Activated CD8-positive, alpha-beta memory T cell treated with anti-CD3 and anti-CD28 coated beads for 36 hours (primary cell): ENCODE results near the gene FKBP2. TPM values are rescaled to one million over a fixed set of nuclear protein-coding genes. Genes with fewer than 3 reads are reported as not detected.

Source experiments
- CTCF ChIA-PET: fragments of 350-600 bp; sonication (Branson Sonifier 250); formaldehyde crosslinking; loops from one replicate; lab custom pipeline; 2021; ENCODE audit warnings: antibody characterized with exemption; lab: Charles Lee
- POLR2A ChIA-PET: fragments of 350-600 bp; sonication (Branson Sonifier 250); formaldehyde crosslinking; loops from one replicate; lab custom pipeline; 2021; ENCODE audit warnings: antibody characterized with exemption; lab: Charles Lee
- total RNA-seq, 2 experiments: library from RNA; stranded (reverse); gene quantifications; one replicate each; pipeline ENCODE4 v1.2.3, GENCODE V29; 2021

FKBP2 gene
- 10 to 100 TPM; 26.8 to 28.5 TPM for total RNA-seq

DNA sequence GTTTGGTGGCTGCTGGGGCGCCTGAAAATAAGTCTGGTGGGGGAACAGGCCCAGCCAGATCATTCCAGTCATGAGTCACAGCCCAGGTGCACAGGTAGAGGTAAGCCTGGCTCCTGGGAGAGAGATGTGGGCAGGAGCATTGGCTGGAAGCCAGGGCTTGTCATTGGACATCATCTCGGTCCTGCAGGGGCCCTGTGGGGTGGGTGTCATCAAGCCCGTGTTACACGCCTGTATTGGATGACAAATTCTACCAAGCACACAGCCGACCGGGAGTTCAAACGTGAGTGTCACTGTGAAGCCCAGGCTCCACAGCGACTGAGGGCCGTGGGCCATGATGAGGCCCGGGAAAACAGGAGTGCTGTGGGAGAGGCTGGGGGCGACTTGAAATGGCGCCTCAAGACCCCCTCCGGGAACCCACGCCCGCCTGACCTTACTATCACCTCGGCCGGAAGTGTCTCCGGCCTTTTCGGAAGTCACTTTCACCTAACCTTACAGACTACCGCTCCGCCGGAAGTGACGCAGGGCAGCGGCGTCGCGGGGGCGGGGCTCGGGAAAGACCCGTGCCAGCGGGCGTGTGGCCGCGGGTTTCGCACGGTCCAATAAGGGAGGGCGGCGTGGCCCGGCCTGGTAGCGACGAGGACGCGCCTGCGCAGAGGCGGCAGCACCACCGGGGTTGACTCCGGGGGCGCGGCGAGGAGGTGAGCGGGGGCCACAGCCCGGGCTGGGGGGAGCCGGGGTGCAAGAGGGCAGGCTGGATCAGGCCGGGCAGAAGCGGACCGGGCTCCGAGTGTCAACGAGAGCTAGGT is at the start of gene FKBP2:
Gene FKBP2, plus strand, starts transcription at position 661 of the 806 bp plus-strand sequence. CDS start 1,293 bp downstream, outside the sequence.
- POLR2A ChIA-PET = interaction anchor here (0.6 to 2.5 kb wide), 11 partner anchors 9 to 1340 kb away, joined by 3 to 20 read pairs (median 4); partner anchors contain the start of genes BAD, FERMT3, NUDT22 and TRPT1
- CTCF ChIA-PET = interaction anchor here (0.7 to 1.1 kb wide), 4 partner anchors 9 to 64 kb away, joined by 3 to 7 read pairs (median 4); no protein-coding TSS in a partner anchor

DNA sequence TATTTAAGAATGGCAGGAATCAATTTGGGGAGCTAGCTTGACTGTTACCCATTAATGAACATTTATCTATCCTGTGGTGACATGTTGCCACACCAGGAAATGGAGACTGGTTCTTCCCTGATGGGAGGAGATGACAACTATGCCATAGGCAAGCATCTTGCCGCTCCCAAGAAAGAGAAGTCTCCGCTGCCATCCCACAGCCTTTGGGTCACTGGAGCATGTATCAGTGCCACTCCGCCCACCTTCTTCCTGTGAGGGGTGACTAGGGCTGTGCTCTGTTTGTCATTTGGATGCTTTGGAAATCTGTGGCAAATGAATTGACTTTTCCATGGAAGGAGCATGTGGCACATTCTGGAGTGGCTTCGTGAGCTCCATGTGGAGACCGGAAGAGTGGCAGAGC is 48.5 kb upstream of the FKBP2 start:
- ChIA-PET CTCF (interaction anchor here (1.0 kb wide), 1 partner anchor 12 kb away, joined by 3 read pairs; no protein-coding TSS in a partner anchor), POLR2A (no interaction called here)

DNA sequence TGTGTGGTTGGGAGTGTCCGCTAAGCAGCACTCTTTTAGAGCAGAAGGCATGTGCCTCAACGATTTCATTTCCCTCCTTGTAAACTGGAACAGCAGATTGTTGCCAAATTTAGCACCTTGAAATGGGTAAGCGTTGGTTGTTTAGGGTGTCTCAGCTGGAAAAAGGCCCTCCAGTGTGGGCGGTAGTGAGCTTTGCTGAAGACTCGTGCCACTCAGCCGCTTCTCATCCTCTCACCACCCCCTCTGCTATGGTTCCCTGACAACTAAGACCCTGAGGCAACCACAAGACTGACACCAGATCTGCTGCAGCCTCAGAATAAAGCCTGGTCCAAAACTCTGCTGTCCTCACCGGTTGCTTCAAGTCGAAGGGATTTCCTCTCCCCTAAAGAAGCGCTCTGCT is 44.3 kb upstream of the FKBP2 start:
- ChIA-PET POLR2A (no interaction called here), CTCF (interaction anchor here (1.1 to 1.2 kb wide), 2 partner anchors 9 to 105 kb away, joined by 3 read pairs; no protein-coding TSS in a partner anchor)

DNA sequence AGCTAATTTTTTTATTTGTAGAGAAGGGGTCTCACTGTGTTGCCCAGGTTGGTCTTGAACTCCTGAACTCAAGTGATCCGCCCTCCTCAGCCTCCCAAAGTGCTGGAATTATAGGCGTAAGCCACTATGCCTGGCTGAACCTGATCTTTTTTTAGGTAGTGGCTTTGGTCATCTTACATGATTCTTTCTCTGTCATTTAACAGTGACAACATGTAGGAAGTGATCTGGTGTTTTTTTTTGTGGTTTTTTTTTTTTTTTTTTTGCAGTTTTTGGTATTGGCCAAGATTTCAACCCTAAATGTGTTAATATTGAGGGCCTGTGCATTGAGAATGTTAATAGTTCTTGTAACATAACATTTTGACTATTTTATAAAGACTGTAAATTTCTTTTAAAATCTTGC is 42.4 kb upstream of the FKBP2 start:
- ChIA-PET POLR2A (no interaction called here), CTCF (no interaction called here)

DNA sequence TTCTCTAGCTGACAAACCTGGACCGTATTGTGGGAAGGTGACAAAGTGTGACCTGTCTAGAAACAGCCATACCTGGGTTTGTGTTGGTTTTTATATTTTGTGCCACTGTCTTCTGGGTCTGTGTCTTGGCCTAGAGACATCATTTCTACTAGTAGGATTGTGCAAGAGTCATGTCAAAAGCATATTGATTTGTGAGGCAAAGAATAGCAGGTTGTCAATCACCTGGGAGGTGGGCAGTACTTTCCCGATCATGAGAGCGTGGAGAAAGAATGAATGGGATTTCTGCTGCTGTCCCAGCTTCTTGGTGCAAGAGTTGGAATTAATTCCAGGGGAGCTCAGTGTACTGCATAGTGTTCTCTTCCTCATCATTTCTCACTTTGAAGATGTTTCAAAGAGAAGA is 39.4 kb upstream of the FKBP2 start:
- CTCF ChIA-PET = interaction anchor here (2.6 kb wide), 1 partner anchor 14 kb away, joined by 9 read pairs; no protein-coding TSS in a partner anchor
- POLR2A ChIA-PET = no interaction called here

DNA sequence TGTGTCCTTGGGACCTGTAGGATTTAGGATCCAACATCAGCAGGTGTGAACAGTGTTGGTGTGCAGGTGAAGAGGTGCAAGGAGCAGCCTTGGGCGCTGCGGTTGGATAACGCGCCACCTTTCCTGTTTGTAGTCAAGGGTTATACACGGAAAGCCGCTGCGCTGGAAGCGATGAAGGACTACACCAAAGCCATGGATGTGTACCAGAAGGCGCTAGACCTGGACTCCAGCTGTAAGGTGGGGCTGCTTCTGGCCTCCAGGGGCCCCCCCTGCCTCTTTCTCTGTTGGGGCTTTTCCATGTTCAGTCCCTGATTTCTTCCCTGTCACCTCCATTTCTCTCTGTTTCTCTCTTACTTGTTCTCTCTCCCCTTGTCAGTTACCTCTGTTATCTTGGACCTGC is 37.9 kb upstream of the FKBP2 start:
- ChIA-PET POLR2A (interaction anchor here (0.6 kb wide), 1 partner anchor 11 kb away, joined by 3 read pairs; no protein-coding TSS in a partner anchor), CTCF (interaction anchor here (3.4 to 6.6 kb wide), 3 partner anchors 16 to 101 kb away, joined by 16 to 54 read pairs (median 41); partner anchors contain the start of genes ESRRA, NUDT22, STIP1 and TRPT1)

DNA sequence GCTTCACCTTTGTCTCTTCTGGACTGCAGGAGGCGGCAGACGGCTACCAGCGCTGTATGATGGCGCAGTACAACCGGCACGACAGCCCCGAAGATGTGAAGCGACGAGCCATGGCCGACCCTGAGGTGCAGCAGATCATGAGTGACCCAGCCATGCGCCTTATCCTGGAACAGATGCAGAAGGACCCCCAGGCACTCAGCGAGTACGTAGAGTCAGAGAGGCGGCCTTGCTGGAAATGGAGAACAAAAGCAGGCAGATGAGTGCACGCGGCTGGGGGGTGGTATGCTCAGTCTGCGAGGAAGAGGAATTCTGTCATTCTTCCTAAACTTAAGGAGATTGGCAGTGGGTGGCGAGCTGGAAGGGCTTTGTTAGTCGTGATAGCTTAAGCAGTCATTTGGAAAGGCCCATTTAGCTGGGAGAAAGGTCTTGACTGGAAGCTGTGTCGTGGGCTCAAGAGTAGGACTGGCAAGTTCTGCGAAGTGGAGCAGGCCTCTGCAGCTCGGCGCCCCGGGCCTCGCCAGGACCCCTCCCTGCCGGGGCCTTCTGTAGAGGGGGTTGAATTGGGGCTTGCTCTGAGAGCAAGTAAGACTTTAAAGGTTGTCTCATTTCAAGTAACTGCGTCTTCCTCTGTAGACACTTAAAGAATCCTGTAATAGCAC is 37.3 kb upstream of the FKBP2 start:
- CTCF ChIA-PET = interaction anchor here (1.1 to 6.6 kb wide), 7 partner anchors 10 to 101 kb away, joined by 3 to 54 read pairs (median 6); partner anchors contain the start of genes ESRRA, NUDT22, STIP1 and TRPT1
- POLR2A ChIA-PET = interaction anchor here (0.6 to 0.7 kb wide), 2 partner anchors 11 to 43 kb away, joined by 3 read pairs; partner anchors contain the start of gene PPP1R14B

DNA sequence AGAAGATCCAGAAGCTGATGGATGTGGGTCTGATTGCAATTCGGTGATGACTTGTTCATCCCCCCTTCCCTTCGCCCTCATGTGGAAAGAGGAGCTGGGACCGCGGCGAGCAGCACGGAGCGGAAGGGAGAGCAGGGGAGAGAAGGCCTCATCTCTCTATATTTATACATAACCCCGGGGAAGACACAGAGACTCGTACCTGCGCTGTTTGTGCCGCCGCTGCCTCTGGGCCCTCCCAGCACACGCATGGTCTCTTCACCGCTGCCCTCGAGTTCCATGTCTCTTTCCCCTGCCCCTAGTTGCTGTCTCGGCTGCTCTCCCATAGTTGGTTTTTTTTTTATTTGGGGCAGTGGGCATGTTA is 36.8 kb upstream of the FKBP2 start:
- CTCF ChIA-PET = interaction anchor here (0.7 to 6.6 kb wide), 10 partner anchors 11 to 100 kb away, joined by 3 to 54 read pairs (median 6); partner anchors contain the start of genes ESRRA, NUDT22, PLCB3 and STIP1

DNA sequence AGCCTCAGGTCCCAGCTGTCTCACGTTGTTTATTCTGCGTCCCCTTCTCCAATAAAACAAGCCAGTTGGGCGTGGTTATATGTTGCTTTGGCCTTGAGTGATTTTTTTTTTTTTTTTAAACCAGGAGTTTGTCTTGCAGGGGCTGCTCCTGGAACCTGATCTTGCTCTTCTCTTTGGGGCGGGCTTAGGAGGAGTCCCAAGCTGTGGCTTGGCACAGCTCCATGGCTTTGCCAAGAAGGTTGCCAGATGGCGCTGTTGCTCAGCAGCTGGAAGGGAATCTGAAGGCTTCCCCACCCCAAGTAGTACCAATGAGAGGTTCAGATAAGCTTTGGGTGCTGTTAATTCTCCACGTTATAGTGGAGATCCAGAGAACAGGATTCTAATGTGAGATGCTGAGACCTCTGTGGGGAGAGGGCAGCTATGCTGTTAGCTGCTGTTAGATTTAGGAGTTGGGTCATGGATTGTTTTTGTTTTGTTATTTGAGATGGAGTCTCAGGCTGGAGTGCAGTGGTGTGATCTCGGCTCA is 36.4 kb upstream of the FKBP2 start:
- CTCF ChIA-PET = interaction anchor here (0.7 to 6.6 kb wide), 10 partner anchors 11 to 100 kb away, joined by 3 to 54 read pairs (median 6); partner anchors contain the start of genes ESRRA, NUDT22, PLCB3 and STIP1
- POLR2A ChIA-PET = interaction anchor here (0.7 to 5.2 kb wide), 6 partner anchors 17 to 437 kb away, joined by 3 to 106 read pairs (median 5); partner anchors contain the start of genes NUDT22, PPP1R14B, STIP1 and TRPT1

More for the DNA sequence above, 36.8 kb upstream of the FKBP2 start:
- POLR2A ChIA-PET = interaction anchor here (0.7 to 5.2 kb wide), 3 partner anchors 17 to 43 kb away, joined by 3 to 106 read pairs (median 6); partner anchors contain the start of genes NUDT22, PPP1R14B, STIP1 and TRPT1

DNA sequence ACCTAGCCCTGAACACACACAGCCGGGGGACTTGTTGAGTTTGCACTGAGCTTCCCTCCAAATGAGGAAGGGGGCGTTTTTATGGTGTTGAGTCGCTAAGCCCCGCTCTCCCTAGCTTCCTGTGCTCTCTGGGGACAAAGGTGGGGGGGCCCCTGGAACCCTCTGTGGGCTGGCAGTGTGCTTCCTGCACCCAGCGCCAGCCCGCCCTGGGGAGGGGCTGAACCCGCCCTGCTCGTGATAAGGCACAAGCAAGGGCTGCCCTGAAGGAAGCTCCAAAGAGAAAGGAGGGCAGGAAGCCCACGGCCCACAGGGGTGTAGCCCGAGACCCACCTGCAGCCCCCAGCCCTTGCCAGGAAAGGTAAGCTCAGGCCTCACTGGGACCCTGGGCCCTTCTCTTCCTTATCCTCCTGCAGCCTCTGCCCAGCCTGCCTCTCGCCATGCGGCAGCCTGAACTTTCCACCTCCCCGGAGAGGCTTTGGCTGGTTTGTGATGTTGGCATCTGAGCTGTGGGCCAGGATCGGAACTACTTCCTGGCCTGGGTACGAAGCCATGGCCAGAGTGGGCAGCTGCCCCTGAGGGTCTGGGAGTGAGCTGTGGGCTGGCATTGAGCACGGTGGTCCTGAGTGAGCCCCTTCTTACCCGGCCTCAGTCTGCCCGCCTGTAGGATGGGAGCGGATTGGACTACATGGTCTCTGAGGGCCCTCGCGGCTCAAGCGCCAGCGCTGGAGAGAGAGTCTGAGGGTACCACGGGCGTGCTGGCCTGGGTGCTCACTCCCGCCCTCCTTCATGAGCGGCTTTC is 34.2 kb upstream of the FKBP2 start, which contains the start of gene FERMT3:
Gene FERMT3, plus strand, starts transcription at position 265 of the 799 bp plus-strand sequence. CDS start 644 bp downstream, outside the sequence.
- POLR2A ChIA-PET = interaction anchor here (0.6 to 5.9 kb wide), 16 partner anchors 12 to 572 kb away, joined by 3 to 106 read pairs (median 6); partner anchors contain the start of genes FKBP2, NUDT22, PRDX5 and SF1
- CTCF ChIA-PET = interaction anchor here (0.5 to 6.6 kb wide), 15 partner anchors 11 to 98 kb away, joined by 3 to 54 read pairs (median 5); partner anchors contain the start of genes ESRRA, NUDT22, PLCB3 and PPP1R14B

DNA sequence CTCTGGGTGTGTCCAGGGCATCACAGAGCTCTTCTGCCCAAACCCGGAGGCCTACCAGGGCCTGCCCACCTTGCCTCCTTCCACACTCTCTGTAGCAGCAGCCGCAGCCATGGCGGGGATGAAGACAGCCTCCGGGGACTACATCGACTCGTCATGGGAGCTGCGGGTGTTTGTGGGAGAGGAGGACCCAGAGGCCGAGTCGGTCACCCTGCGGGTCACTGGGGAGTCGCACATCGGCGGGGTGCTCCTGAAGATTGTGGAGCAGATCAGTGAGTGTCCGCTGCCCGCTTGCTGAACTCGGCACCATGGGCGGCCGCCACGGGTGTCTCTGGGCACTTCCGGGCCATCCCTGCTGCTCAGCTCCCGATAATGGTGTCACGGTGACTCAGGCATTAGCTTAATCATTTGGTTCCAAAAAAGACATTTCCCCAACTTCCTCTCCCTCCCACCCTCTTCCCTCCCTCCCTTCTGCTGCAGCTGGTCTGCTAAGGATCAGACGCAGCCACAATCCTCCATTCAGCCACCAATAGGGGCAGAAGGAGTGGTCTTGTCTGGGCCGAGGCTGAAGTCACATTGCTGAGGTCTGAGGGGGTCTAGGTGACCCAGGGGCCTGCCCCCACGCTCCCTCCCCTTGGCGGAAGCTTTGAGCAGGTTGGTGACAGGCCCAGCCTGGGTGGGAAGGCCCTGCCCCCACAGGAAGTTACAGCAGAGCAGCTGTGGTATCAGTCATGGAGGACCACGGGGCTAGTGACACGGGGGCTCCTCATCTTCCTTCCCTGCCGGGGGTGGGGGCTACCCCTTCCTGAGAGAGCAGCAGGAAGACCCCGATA is 33.4 kb upstream of the FKBP2 start:
- CTCF ChIA-PET = interaction anchor here (1.0 to 6.6 kb wide), 12 partner anchors 10 to 97 kb away, joined by 3 to 54 read pairs (median 7); partner anchors contain the start of genes FKBP2, NUDT22, PLCB3 and PPP1R14B

DNA sequence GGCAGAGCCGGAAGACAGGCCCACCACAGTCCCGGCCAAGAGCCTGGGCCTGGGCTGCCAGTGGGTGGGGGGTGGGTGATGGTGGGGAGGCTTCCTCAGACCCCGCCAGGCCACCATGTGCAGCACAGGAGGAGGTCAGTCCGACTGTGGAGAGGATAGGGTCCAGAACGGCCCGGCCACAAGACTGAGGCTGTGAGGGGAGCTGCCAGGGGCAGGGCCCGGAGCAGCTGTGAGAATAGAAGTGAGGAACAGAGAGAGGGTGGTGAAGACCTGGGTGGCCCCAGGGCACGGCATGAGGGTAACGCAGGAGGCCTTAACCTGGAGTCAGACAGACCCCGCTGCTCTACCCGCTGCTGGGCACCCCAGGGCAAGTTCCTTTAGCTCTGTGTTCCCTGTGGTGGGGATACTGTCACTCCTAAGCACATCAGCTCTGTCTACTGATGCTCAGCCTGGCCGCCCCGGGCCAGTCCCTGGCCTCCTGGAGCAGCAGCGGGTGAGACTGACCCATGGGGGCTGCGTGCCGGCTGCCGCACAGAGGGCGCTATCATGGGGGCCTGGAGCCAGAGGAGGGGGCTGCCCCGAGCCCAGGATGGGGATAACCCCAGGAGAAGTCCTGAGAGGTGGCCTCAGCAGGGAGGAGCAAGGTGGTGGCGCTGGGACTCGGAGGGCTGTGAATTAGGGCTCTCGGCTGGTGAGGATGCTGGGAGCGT is 32.7 kb upstream of the FKBP2 start:
- CTCF ChIA-PET = interaction anchor here (1.0 to 6.6 kb wide), 8 partner anchors 9 to 64 kb away, joined by 3 to 54 read pairs (median 12); partner anchors contain the start of genes FKBP2, NUDT22, PLCB3 and STIP1
- POLR2A ChIA-PET = interaction anchor here (0.5 to 5.9 kb wide), 10 partner anchors 11 to 393 kb away, joined by 3 to 106 read pairs (median 14); partner anchors contain the start of genes FKBP2, NUDT22, PRDX5 and STIP1

More for the DNA sequence above, 33.4 kb upstream of the FKBP2 start:
- POLR2A ChIA-PET = interaction anchor here (0.5 to 5.9 kb wide), 15 partner anchors 11 to 571 kb away, joined by 3 to 106 read pairs (median 7); partner anchors contain the start of genes FKBP2, NUDT22, PRDX5 and SF1

DNA sequence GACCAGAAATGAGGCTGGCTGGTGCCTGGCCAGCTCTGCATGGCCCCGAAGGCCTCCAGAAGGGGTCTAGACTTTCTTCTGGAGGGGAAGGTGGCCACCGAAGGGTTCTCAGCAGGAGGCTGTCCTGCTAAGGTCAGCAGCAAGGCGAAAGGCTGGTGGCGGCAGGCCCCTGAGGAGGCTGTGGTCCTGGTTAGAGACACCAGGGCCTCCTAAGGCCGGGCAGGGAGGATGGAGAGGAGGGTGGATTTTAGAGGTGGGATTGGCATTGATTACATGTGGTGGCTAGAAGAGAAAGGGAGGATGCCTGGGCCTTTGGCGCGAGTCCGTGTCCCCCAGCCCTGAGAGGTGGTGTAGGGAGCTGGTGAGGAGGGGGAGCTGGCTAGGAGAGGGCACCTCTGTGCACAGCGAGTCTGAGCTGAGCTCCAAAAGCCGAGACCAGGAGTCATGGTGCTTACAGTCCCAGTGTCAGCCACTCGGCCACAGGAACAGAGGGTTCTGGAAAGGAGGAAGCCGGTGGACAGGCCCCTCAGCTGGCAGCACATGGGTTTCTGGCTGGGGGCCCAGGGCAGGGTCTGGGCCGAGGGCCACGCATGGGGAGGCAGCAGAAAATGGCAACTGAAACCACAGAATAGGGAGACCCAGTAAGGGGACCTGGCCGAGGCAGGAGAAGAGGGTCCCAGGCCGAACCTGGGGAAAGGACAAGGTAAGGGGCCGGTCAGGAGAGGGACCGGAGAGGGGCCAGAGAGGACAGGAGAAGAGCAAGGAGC is 31.9 kb upstream of the FKBP2 start:
- ChIA-PET POLR2A (interaction anchor here (1.5 to 5.9 kb wide), 3 partner anchors 11 to 22 kb away, joined by 3 to 106 read pairs (median 70); partner anchors contain the start of genes NUDT22, STIP1 and TRPT1), CTCF (interaction anchor here (1.0 to 6.6 kb wide), 8 partner anchors 9 to 96 kb away, joined by 3 to 54 read pairs (median 10); partner anchors contain the start of genes FKBP2, NUDT22, PLCB3 and STIP1)

DNA sequence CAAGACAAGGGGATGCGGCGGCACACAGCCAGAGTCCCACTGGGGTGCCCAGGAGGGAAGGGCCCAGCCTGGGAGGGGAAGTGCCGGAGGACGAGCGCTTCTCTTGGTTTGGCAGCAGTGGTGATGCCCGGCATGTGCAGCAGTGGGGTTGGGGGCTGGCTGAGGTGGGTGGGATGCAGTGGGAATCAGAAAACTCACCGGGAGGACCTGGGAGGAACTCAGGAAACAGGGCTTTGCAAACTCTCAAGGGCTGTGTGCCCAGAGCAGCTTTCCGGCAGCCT is 31.4 kb upstream of the FKBP2 start:
- POLR2A ChIA-PET = interaction anchor here (5.2 to 5.9 kb wide), 2 partner anchors 16 to 22 kb away, joined by 70 to 106 read pairs; partner anchors contain the start of genes NUDT22, STIP1 and TRPT1
- CTCF ChIA-PET = interaction anchor here (1.2 to 6.6 kb wide), 3 partner anchors 10 to 95 kb away, joined by 3 to 41 read pairs (median 7); partner anchors contain the start of genes NUDT22 and TRPT1
